Measurements from ENCODE around the gene MMP10.
A peak's percentile ranks its signal among the peaks of the same experiment; 100 is the strongest.
"Not testable (repeated sequence)": the region's sequence is repeated elsewhere in the genome, so short reads cannot be mapped to it uniquely, and the experiment has no call there.

Gene MMP10

GRCh38 chr11:102783016-102783415 is 2.6 kb upstream of the MMP10 start:
- no peak for FAIRE-seq

GRCh38 chr11:102781676-102782075 is 1.2 kb upstream of the MMP10 start:
- FAIRE-seq = no peak

- peak; percentile 68 for FAIRE-seq
These were observed 4.0 kb downstream of the MMP10 start for GRCh38 chr11:102776454-102776853.

GRCh38 chr11:102773386-102773785 is 7.0 kb downstream of the MMP10 start:
- no peak for FAIRE-seq

GRCh38 chr11:102771351-102771750 is 9.1 kb downstream of the MMP10 start:
- no peak for FAIRE-seq

GRCh38 chr11:102770191-102770590 is 10.2 kb downstream of the MMP10 start:
- no peak for FAIRE-seq

GRCh38 chr11:102767800-102768199 is 12.6 kb downstream of the MMP10 start:
- no peak for FAIRE-seq

GRCh38 chr11:102763440-102763839 is 17.0 kb downstream of the MMP10 start:
- no peak for FAIRE-seq

GRCh38 chr11:102762361-102762767 is 18.1 kb downstream of the MMP10 start:
- FAIRE-seq = peak; percentile 83

GRCh38 chr11:102761646-102762238 is 18.7 kb downstream of the MMP10 start:
- peak; percentile 97 for FAIRE-seq

GRCh38 chr11:102760344-102761035 is 19.9 kb downstream of the MMP10 start:
- peak; percentile 90 for FAIRE-seq

GRCh38 chr11:102757823-102758549 is 22.4 kb downstream of the MMP10 start:
- FAIRE-seq = no peak

- FAIRE-seq = no peak
These were observed 27.2 kb downstream of the MMP10 start for GRCh38 chr11:102753267-102753666.

- FAIRE-seq = no peak
These were observed 28.8 kb downstream of the MMP10 start for GRCh38 chr11:102751673-102752072.

GRCh38 chr11:102749101-102749722 is 31.2 kb downstream of the MMP10 start:
- no peak for FAIRE-seq

- not testable (repeated sequence) for FAIRE-seq
These were observed 33.5 kb downstream of the MMP10 start for GRCh38 chr11:102746746-102747578.

GRCh38 chr11:102734650-102735049 is 45.8 kb downstream of the MMP10 start:
- FAIRE-seq = no peak

- FAIRE-seq = peak; percentile 68
These were observed 47.1 kb downstream of the MMP10 start for GRCh38 chr11:102733232-102733875.

- FAIRE-seq = not testable (repeated sequence)
These were observed 49.5 kb downstream of the MMP10 start for GRCh38 chr11:102730944-102731343.

- FAIRE-seq = no peak
These were observed 50.3 kb downstream of the MMP10 start for GRCh38 chr11:102729849-102730815.

GRCh38 chr11:102727890-102728289 is 52.5 kb downstream of the MMP10 start:
- FAIRE-seq = no peak
